K562 (cell line): Measurements from ENCODE around the gene LRP2. TPM values are rescaled to one million over a fixed set of nuclear protein-coding genes. Genes with fewer than 3 reads are reported as not detected.
A peak's percentile ranks its signal among the peaks of the same experiment; 100 is the strongest.

Experiments used
- ATAC-seq: fragments of 200-7000 bp; cut with Tn5 transposase; 3 replicates; pipeline ENCODE4 v1.9.1; 2020; ENCODE audit warnings: moderate library complexity
- BruUV-seq: library from RNA; stranded (reverse); fragments of 400-500 nt; replicated peaks from 2 replicates; lab custom pipeline; 2021; lab: Mats Ljungman, UMichigan
- CTCF ChIA-PET: fragments of 300-600 bp; formaldehyde crosslinking; extraction: SDS; loops from one replicate; lab custom pipeline; 2021; ENCODE audit warnings: low intra/inter-chr PET ratio; lab: Yijun Ruan, JAX
- POLR2A ChIA-PET: fragments of 300-600, 350-650 bp; sonication (Branson Sonifier 250); formaldehyde crosslinking; extraction: SDS; loops from one replicate; lab custom pipeline; 2021; ENCODE audit warnings: antibody characterized with exemption, inconsistent platforms; lab: Yijun Ruan, JAX
- DNase-seq, 4 experiments: peaks; one replicate each; pipeline versions ENCODE4 v3.0.0 to v3.0.0-alpha.2; 2011 to 2018; ENCODE audit warnings: low spot score in 3 of 4, mixed read lengths in 3 of 4; ENCODE audit errors: extremely low read depth in 1 of 4
- FAIRE-seq: peaks from 2 replicates; lab custom pipeline; 2011; peaks lifted over from hg19 to GRCh38; lab: Jason Lieb, UNC
- H2AFZ ChIP-seq: 2 replicates; pipeline ENCODE4 v1.6.0; 2011; ENCODE audit warnings: low read depth, low read length, control low read depth, inconsistent platforms
- H3K27ac ChIP-seq: fragments of 200-600 bp; 3 replicates; pipeline ENCODE4 v1.8.0; 2011; ENCODE audit warnings: low read depth, mild to moderate bottlenecking, control low read depth, inconsistent platforms, low read length, moderate library complexity, mixed read lengths; ENCODE audit errors: extremely low read depth
- H3K27me3 ChIP-seq, 2 experiments: fragments of 300-600 bp in 1 of 2; 2 replicates in 1 of 2; 3 replicates in 1 of 2; pipeline versions ENCODE4 v1.6.0 to v1.8.0; 2011; ENCODE audit warnings: inconsistent platforms in 2 of 2, low read length in 2 of 2, mild to moderate bottlenecking in 1 of 2, mixed read lengths in 1 of 2, moderate library complexity in 1 of 2; ENCODE audit not compliant: control insufficient read depth in 2 of 2, insufficient read depth in 2 of 2
- H3K36me3 ChIP-seq: fragments of 300-600 bp; 3 replicates; pipeline ENCODE4 v1.8.0; 2011; ENCODE audit warnings: mild to moderate bottlenecking, low read length, inconsistent platforms; ENCODE audit not compliant: control insufficient read depth, insufficient read depth
- H3K4me1 ChIP-seq, 2 experiments: fragments of 200-600 bp in 1 of 2; replicated peaks in 1 of 2; 2 replicates in 1 of 2; 3 replicates in 1 of 2; pipeline versions ENCODE4 v1.5.1 to v1.8.0; 2011; ENCODE audit warnings: inconsistent platforms in 2 of 2, low read length in 2 of 2, mild to moderate bottlenecking in 1 of 2, mixed read lengths in 1 of 2, moderate library complexity in 1 of 2; ENCODE audit not compliant: control insufficient read depth in 2 of 2, insufficient read depth in 2 of 2
- H3K4me2 ChIP-seq: 2 replicates; pipeline ENCODE4 v1.6.1; 2011; ENCODE audit warnings: low read length, control low read depth, inconsistent platforms, mixed read lengths; ENCODE audit not compliant: insufficient read depth
- H3K4me3 ChIP-seq: fragments of 200-600 bp; sonication (generic), shearing (Covaris generic); 2 replicates; pipeline ENCODE4 v1.5.1; 2016; ENCODE audit warnings: control low read depth, inconsistent platforms
- H3K79me2 ChIP-seq: fragments of 200-600 bp; 3 replicates; pipeline ENCODE4 v1.8.0; 2011; ENCODE audit warnings: low read length, inconsistent platforms; ENCODE audit not compliant: control insufficient read depth, insufficient read depth
- H3K9ac ChIP-seq, 2 experiments: 2 replicates each; pipeline versions ENCODE4 v1.6.0 to v1.6.1; 2011; ENCODE audit warnings: low read depth in 2 of 2, low read length in 2 of 2, control low read depth in 1 of 2, inconsistent platforms in 1 of 2, mild to moderate bottlenecking in 1 of 2, mixed read lengths in 1 of 2; ENCODE audit not compliant: insufficient read depth in 1 of 2
- H3K9me1 ChIP-seq: one replicate; pipeline ENCODE4 v1.6.0; 2011; ENCODE audit warnings: inconsistent platforms, mild to moderate bottlenecking, low read length, moderate library complexity; ENCODE audit not compliant: control insufficient read depth, insufficient read depth
- H3K9me3 ChIP-seq: replicated peaks from 2 replicates; pipeline ENCODE4 v1.5.1; 2011; ENCODE audit warnings: low read depth, low read length, inconsistent platforms; ENCODE audit not compliant: control insufficient read depth, insufficient read depth
- H4K20me1 ChIP-seq: replicated peaks from 2 replicates; pipeline ENCODE4 v1.6.1; 2011; ENCODE audit warnings: low read length, inconsistent platforms, mixed read lengths; ENCODE audit not compliant: control insufficient read depth, insufficient read depth
- ADNP ChIP-seq: fragments of 200-800 bp; sonication (Bioruptor generic); IDR thresholded peaks from 2 replicates; pipeline ENCODE4 v1.6.1; 2016; ENCODE audit warnings: missing genetic modification characterization, missing compliant biosample characterization
- ETV5 ChIP-seq: sonication (generic); formaldehyde crosslinking; IDR thresholded peaks from 2 replicates; pipeline ENCODE4 v1.4.0; 2020; ENCODE audit warnings: low read depth, mild to moderate bottlenecking, missing genetic modification reagents
- FOSL1 ChIP-seq: fragments of 200-800 bp; sonication (Bioruptor generic); conservative IDR thresholded peaks from 2 replicates; pipeline ENCODE4 v1.6.1; 2016; ENCODE audit warnings: missing genetic modification characterization, missing compliant biosample characterization
- JUND ChIP-seq, 2 experiments: IDR thresholded peaks; 2 replicates in 1 of 2; 3 replicates in 1 of 2; pipeline ENCODE4 v1.6.1; 2011; ENCODE audit warnings: borderline replicate concordance in 2 of 2, low read depth in 2 of 2, low read length in 2 of 2, improper control_type of control experiment in 1 of 2, missing biosample characterization in 1 of 2, missing genetic modification characterization in 1 of 2, missing genetic modification reagents in 1 of 2
- KLF1 ChIP-seq: fragments of 450-650 bp; IDR thresholded peaks from 2 replicates; pipeline ENCODE4 v1.6.1; 2016; ENCODE audit warnings: missing genetic modification characterization, missing compliant biosample characterization
- SPI1 ChIP-seq: IDR thresholded peaks from 2 replicates; pipeline ENCODE4 v1.6.1; 2011; ENCODE audit warnings: low read depth, low read length, control low read depth, borderline replicate concordance
- WGBS: fragments of 100-300 bp; shearing (Covaris generic); methylation state at CpG from one replicate; pipeline ENCODE4 v1.1.6; 2016; ENCODE audit warnings: low coverage, mixed read lengths; ENCODE audit not compliant: insufficient coverage; ENCODE audit errors: missing lambda C conversion rate; 5-methylcytosine and 5-hydroxymethylcytosine counted together
- in situ Hi-C: fragments of 300-500 bp; cut with MboI; formaldehyde crosslinking; loops from 4 replicates; pipeline ENCODE4 v1.15.0; 2018; ENCODE audit warnings: inconsistent platforms, mixed read lengths
- intact Hi-C: fragments of 100-400 bp; cut with micrococcal nuclease; formaldehyde crosslinking; loops from 2 replicates; pipeline ENCODE4 v1.14.2; 2022
- polyA plus RNA-seq, 8 experiments: library from polyadenylated mRNA; depleted of rRNA in 4 of 8; stranded (reverse) in 5 of 8; unstranded in 3 of 8; fragments of >200 nt; fragmentation: Nextera tagmentation in 2 of 8; fragmentation: Illumina TruSeq in 1 of 8; extraction: Ambion mirVana in 2 of 8; extraction: Trizol in 1 of 8; gene quantifications; 2 replicates each; pipeline versions ENCODE4 v1.2.1 to v1.2.3, GENCODE V29; 2011 to 2014; ENCODE audit warnings: inconsistent platforms in 1 of 8, missing spikeins in 1 of 8
- total RNA-seq, 7 experiments: library from RNA; depleted of rRNA in 6 of 7; stranded (reverse); fragments of >200 nt in 6 of 7; fragmentation: Illumina TruSeq in 2 of 7; extraction: Trizol in 2 of 7; gene quantifications; 2 replicates each; pipeline versions ENCODE4 v1.2.1 to v1.2.3, GENCODE V29; 2011 to 2021; ENCODE audit warnings: low replicate concordance in 1 of 7
- TF ChIP-seq, protein P1 (sequence below): fragments of 450-650 bp; IDR thresholded peaks from one replicate; pipeline ENCODE4 v1.6.1; 2018; ENCODE audit warnings: mild to moderate bottlenecking, moderate library complexity; ENCODE audit not compliant: partially characterized antibody
- TF ChIP-seq, protein P2 (sequence below), 2 experiments: fragments of 450-650 bp in 1 of 2; sonication (generic) in 1 of 2; formaldehyde crosslinking in 1 of 2; IDR thresholded peaks in 1 of 2; conservative IDR thresholded peaks in 1 of 2; 2 replicates each; pipeline versions ENCODE4 v1.6.1 to v1.8.1; 2016 to 2023; ENCODE audit warnings: mild to moderate bottlenecking in 2 of 2, moderate library complexity in 2 of 2, inconsistent platforms in 1 of 2, missing genetic modification reagents in 1 of 2

The LRP2 gene
- total and polyA plus RNA-seq, 9 of the 15 experiments (the other 6 are each of a cell fraction or from before 2014, with no cell fraction given) = 0.04 to 0.18 (median 0.11) TPM; not detected in 1

DNA sequence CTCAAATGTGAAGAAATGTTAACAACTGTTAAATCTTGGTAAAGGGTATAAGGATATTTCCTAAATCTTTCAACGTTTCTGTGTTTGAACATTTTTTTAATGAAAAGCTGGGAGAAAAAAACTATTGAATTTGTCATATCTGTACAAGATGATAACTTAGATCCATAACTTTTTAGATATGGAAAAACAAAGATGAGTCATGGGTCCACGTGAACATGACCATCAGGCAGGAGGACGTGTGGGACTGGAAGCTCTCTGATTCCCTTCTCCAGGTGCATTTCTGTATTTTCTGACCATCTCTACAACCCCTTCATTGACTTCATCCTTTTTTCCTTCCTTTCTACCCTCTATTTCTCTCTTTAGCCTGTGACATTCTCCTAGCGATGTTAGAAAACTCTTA is 151.4 kb downstream of the LRP2 start:
- Histone ChIP-seq H3K9me3 (no peaks in the 10 kb centered on the region), H3K79me2 (no peaks in the 10 kb centered on the region), H2AFZ (no peak overlapping the region), H3K4me2 (no peak overlapping the region), H3K9me1 (no peaks in the 10 kb centered on the region), H3K4me1 (no peaks in the 10 kb centered on the region), H3K27me3 (no peaks in the 10 kb centered on the region; a peak in 2 of 5 replicates), H3K27ac (no peak overlapping the region), H3K36me3 (no peaks in the 10 kb centered on the region), H4K20me1 (no peaks in the 10 kb centered on the region), H3K9ac (no peak overlapping the region), H3K4me3 (no peak overlapping the region)
- TF ChIP-seq, protein P1, sequence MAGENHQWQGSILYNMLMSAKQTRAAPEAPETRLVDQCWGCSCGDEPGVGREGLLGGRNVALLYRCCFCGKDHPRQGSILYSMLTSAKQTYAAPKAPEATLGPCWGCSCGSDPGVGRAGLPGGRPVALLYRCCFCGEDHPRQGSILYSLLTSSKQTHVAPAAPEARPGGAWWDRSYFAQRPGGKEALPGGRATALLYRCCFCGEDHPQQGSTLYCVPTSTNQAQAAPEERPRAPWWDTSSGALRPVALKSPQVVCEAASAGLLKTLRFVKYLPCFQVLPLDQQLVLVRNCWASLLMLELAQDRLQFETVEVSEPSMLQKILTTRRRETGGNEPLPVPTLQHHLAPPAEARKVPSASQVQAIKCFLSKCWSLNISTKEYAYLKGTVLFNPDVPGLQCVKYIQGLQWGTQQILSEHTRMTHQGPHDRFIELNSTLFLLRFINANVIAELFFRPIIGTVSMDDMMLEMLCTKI = no peak
- TF ChIP-seq SPI1 (no peak), ADNP (tag) (peak; percentile 47; the same call in 1 of the 2 replicates), KLF1 (tag) (no peak), ETV5 (CRISPR knock-in tag) (no peak), JUND (IDR thresholded peaks at IDR 0.05; ENCODE audit: borderline replicate concordance, low read depth, low read length) (peak; percentile 39; the same call in 1 of the 2 replicates), JUND (tag; IDR thresholded peaks at IDR 0.05; ENCODE audit: borderline replicate concordance, low read depth, low read length) (peak; percentile 63; the same call in 1 of the 3 replicates), FOSL1 (tag) (peak; percentile 91)
- TF ChIP-seq, protein P2, sequence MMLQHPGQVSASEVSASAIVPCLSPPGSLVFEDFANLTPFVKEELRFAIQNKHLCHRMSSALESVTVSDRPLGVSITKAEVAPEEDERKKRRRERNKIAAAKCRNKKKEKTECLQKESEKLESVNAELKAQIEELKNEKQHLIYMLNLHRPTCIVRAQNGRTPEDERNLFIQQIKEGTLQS (IDR thresholded peaks at IDR 0.05) = peak; percentile 67
- TF ChIP-seq, protein P2 (CRISPR knock-in tag; conservative IDR thresholded peaks at IDR 0.05) = no peak
- intact Hi-C loops = no loop called here
- in situ Hi-C loops = loop anchor here (5.0 kb wide), 1 partner anchor 254 kb away; no protein-coding TSS in a partner anchor
- no TSS peak for BruUV-seq
- WGBS = 7% methylated on average over 4 of the region's 4 CpGs
- ChIA-PET POLR2A (interaction anchor here (1.0 to 1.4 kb wide), 2 partner anchors 9 to 21 kb away, joined by 3 to 7 read pairs; no protein-coding TSS in a partner anchor), CTCF (interaction anchor here (1.2 kb wide), 1 partner anchor 11 kb away, joined by 4 read pairs; no protein-coding TSS in a partner anchor)
- no peak for FAIRE-seq
- no peak for DNase-seq
- no peak for ATAC-seq
